GM12891 (cell line): ENCODE results near the gene TCN2.
"Not testable (repeated sequence)": the region's sequence is repeated elsewhere in the genome, so short reads cannot be mapped to it uniquely, and the experiment has no call there.

Source experiments
- DNase-seq: peaks from one replicate; pipeline ENCODE4 v3.0.0; 2011; ENCODE audit warnings: low spot score; ENCODE audit not compliant: insufficient read length
- FAIRE-seq: peaks from 2 replicates; lab custom pipeline; 2011; peaks lifted over from hg19 to GRCh38; lab: Jason Lieb, UNC
- PAX5 ChIP-seq: IDR thresholded peaks from 2 replicates; pipeline ENCODE4 v1.6.1; 2011; ENCODE audit warnings: low read length, moderate library complexity, mild to moderate bottlenecking; ENCODE audit not compliant: insufficient read depth, severe bottlenecking
- POLR2A ChIP-seq: IDR thresholded peaks from 2 replicates; pipeline ENCODE4 v1.6.1; 2011; ENCODE audit warnings: low read depth, low read length, control low read depth
- POLR2AphosphoS5 ChIP-seq: IDR thresholded peaks from 2 replicates; pipeline ENCODE4 v1.6.1; 2011; ENCODE audit warnings: low read depth, low read length, control low read depth
- POU2F2 ChIP-seq: IDR thresholded peaks from 2 replicates; pipeline ENCODE4 v1.6.1; 2011; ENCODE audit warnings: low read depth, mild to moderate bottlenecking, control low read depth, low read length, moderate library complexity
- SPI1 ChIP-seq: IDR thresholded peaks from 2 replicates; pipeline ENCODE4 v1.6.1; 2011; ENCODE audit warnings: low read depth, low read length, control low read depth
- TAF1 ChIP-seq: IDR thresholded peaks from 2 replicates; pipeline ENCODE4 v1.6.1; 2011; ENCODE audit warnings: low read depth, low read length, control low read depth

The TCN2 gene

GRCh38 chr22:30627471-30627870, 20.5 kb downstream of the TCN2 start:
- DNase-seq (no peak), FAIRE-seq (no peak)
- no peak for TF ChIP-seq POLR2AphosphoS5
- no peak for TF ChIP-seq TAF1
- no peak for TF ChIP-seq POLR2A
- TF ChIP-seq PAX5, result no peak
- TF ChIP-seq SPI1, result no peak
- no peak for TF ChIP-seq POU2F2

GRCh38 chr22:30628491-30628890, 21.5 kb downstream of the TCN2 start:
- TF ChIP-seq TAF1 (no peak), POLR2AphosphoS5 (no peak), POU2F2 (no peak), SPI1 (no peak), POLR2A (no peak), PAX5 (no peak)
- FAIRE-seq (no peak), DNase-seq (no peak)

GRCh38 chr22:30631469-30631868, 24.5 kb downstream of the TCN2 start:
- FAIRE-seq, DNase-seq: not testable (repeated sequence)

GRCh38 chr22:30634471-30635233, 27.7 kb downstream of the TCN2 start:
- peak; percentile 93 for DNase-seq
- TF ChIP-seq POLR2A (no peak), SPI1 (0 out of 2 replicates have a peak, but pooled peaks have one; percentile 32), POLR2AphosphoS5 (no peak)
- FAIRE-seq, result peak; percentile 96

- DNase-seq (peak; percentile 93), FAIRE-seq (peak; percentile 83)
- no peak for TF ChIP-seq PAX5
- no peak for TF ChIP-seq POLR2A
- no peak for TF ChIP-seq SPI1
- TF ChIP-seq POLR2AphosphoS5, result no peak
- TF ChIP-seq POU2F2, result no peak
- TF ChIP-seq TAF1, result no peak
These were observed 28.6 kb downstream of the TCN2 start, which contains the start of gene SLC35E4 for GRCh38 chr22:30635273-30636225. Gene SLC35E4 (plus strand): TSS chr22:30635781. CDS start chr22:30636451, 670 bp downstream.

- peak; percentile 45 for FAIRE-seq
These were observed 29.5 kb downstream of the TCN2 start for GRCh38 chr22:30636226-30637077.

GRCh38 chr22:30637701-30638114, 30.7 kb downstream of the TCN2 start:
- DNase-seq (no peak), FAIRE-seq (no peak)
- TF ChIP-seq PAX5 (no peak), POLR2AphosphoS5 (no peak), POU2F2 (no peak), TAF1 (no peak), POLR2A (no peak), SPI1 (no peak)

More at GRCh38 chr22:30636226-30637077, 29.5 kb downstream of the TCN2 start:
- DNase-seq, result no peak
- TF ChIP-seq POU2F2 (no peak), POLR2A (no peak), PAX5 (no peak), SPI1 (no peak), POLR2AphosphoS5 (no peak), TAF1 (no peak)

GRCh38 chr22:30640361-30640760, 33.4 kb downstream of the TCN2 start:
- FAIRE-seq (no peak), DNase-seq (no peak)
- TF ChIP-seq POLR2AphosphoS5 (no peak), POLR2A (no peak), POU2F2 (no peak), SPI1 (no peak), PAX5 (no peak), TAF1 (no peak)

GRCh38 chr22:30640839-30641430, 34.0 kb downstream of the TCN2 start:
- FAIRE-seq (no peak), DNase-seq (no peak)
- TF ChIP-seq POU2F2, result no peak
- no peak for TF ChIP-seq POLR2AphosphoS5
- no peak for TF ChIP-seq POLR2A
- TF ChIP-seq SPI1, result no peak
- TF ChIP-seq TAF1, result no peak
- TF ChIP-seq PAX5, result no peak
